ENCODE measurements around the gene TTC39B. TPM values are rescaled to one million over a fixed set of nuclear protein-coding genes. Genes with fewer than 3 reads are reported as not detected.

The TTC39B gene
- total RNA-seq, 1 donor from 2014 or later = 8.5 TPM

DNA sequence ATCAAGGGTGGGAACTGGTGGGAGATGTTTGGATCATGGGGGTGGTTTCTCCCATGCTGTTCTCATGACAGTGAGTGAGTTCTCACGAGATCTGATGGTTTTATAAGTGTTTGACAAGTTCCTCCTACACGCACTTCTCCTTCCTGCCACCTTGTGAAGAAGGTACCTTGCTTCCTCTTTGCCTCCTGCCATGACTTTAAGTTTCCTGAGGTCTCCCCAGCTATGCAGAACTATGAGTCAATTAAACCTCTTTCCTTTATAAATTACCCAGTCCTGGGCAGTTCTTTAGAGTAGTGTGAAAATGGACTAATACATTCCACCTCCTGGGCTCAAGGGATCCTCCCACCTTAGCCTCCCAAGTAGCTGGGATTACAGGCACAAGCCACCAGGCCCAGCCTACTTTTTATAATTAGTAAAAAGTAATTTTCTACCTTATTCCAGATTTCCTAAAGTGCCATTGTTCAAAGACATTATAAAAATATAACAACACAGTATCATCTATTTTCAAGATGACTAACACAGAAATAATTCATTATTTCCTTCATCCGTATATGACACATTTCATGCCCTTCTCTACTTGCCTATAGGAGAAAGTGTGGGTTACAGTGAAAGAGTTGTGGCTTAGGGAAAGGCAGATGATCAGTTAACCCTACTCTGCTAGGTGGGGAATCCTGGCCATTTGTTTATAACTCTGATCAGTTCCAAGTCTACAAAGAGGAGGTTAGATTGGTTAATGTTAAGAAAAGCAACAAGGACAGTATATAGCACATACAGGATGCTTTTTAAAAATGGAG is 99.9 kb downstream of the TTC39B start:
- Mint-ChIP-seq H3K36me3 (peaks cover 3% of the 10 kb centered on the region), H3K9me3 (no peaks in the 10 kb centered on the region), H3K4me3 (no peak overlapping the region), H3K27me3 (no peaks in the 10 kb centered on the region), H3K4me1 (ENCODE audit: unreplicated experiment) (peaks cover 15% of the 10 kb centered on the region), H3K27ac (no peak overlapping the region)
- DNase-seq (ENCODE audit: extremely low spot score, unreplicated experiment) = no peak
- TF ChIP-seq, protein P1, sequence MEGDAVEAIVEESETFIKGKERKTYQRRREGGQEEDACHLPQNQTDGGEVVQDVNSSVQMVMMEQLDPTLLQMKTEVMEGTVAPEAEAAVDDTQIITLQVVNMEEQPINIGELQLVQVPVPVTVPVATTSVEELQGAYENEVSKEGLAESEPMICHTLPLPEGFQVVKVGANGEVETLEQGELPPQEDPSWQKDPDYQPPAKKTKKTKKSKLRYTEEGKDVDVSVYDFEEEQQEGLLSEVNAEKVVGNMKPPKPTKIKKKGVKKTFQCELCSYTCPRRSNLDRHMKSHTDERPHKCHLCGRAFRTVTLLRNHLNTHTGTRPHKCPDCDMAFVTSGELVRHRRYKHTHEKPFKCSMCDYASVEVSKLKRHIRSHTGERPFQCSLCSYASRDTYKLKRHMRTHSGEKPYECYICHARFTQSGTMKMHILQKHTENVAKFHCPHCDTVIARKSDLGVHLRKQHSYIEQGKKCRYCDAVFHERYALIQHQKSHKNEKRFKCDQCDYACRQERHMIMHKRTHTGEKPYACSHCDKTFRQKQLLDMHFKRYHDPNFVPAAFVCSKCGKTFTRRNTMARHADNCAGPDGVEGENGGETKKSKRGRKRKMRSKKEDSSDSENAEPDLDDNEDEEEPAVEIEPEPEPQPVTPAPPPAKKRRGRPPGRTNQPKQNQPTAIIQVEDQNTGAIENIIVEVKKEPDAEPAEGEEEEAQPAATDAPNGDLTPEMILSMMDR (conservative IDR thresholded peaks at IDR 0.05) = no peak

DNA sequence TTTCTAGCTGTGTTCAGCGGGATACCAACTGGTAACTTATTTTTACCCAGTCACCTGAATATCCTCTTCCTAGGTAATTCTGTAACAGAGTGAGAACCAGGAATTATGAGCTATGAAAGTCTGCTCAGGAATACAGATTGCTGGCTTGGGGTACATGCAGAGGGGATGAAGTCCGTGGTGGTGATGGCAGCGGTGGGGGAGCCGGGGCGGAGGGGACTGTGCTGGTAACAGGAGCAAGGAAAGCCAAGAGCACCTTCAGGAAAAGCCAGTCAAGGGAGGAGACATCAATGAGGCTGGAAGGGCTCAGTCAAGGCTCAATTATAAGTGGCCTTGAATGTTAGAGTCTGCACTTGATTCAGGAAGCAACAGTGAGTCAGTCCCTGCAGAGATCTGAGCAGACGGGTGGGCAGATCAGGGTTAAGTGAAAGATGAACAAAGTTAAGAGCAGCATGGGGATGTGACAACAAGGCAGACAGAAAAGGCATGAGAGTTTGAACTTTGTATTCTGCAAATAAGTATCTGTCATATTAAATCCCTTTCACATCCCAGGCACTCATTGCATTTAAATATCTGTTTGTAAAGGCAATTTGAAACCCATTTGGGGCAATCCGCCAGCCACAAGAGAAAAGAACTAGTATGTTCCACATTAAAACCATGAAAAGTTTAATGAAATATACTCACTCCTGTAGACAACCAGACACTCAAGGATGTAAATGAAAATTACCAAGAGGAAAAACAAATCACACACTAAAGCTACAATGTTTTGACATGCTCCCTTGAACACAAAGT is 101.2 kb downstream of the TTC39B start:
- Mint-ChIP-seq H3K27me3 (no peaks in the 10 kb centered on the region), H3K4me3 (no peak overlapping the region), H3K27ac (no peak overlapping the region), H3K4me1 (ENCODE audit: unreplicated experiment) (peaks cover 9% of the 10 kb centered on the region), H3K36me3 (peaks cover 3% of the 10 kb centered on the region), H3K9me3 (no peaks in the 10 kb centered on the region)
- no peak for DNase-seq (ENCODE audit: extremely low spot score, unreplicated experiment)
- TF ChIP-seq, protein P1 (conservative IDR thresholded peaks at IDR 0.05) = no peak

DNA sequence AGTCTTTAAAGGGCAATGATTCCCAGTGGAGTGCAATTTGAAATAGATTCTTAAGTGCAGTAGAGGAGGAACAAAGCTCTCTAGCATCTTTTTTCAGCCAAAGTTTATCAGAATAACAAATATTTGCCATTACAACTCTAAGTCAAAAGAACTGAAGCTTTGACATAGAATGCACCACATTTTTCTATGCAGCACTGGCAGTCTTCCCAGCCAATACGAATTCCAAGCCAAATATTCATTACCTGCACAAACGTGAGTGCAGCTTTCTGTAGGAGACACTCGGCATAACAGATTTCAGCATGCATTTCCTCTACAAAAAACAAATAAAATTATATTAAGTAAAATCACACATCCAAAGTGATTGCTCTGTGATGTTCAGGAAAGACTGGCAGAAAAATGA is 103.4 kb downstream of the TTC39B start:
- TF ChIP-seq, protein P1 (conservative IDR thresholded peaks at IDR 0.05) = no peak
- DNase-seq (ENCODE audit: extremely low spot score, unreplicated experiment) = no peak
- Mint-ChIP-seq H3K9me3 (no peaks in the 10 kb centered on the region), H3K4me3 (no peak overlapping the region), H3K27me3 (no peaks in the 10 kb centered on the region), H3K27ac (no peak overlapping the region), H3K4me1 (ENCODE audit: unreplicated experiment) (peaks cover 9% of the 10 kb centered on the region), H3K36me3 (peaks cover 3% of the 10 kb centered on the region)

DNA sequence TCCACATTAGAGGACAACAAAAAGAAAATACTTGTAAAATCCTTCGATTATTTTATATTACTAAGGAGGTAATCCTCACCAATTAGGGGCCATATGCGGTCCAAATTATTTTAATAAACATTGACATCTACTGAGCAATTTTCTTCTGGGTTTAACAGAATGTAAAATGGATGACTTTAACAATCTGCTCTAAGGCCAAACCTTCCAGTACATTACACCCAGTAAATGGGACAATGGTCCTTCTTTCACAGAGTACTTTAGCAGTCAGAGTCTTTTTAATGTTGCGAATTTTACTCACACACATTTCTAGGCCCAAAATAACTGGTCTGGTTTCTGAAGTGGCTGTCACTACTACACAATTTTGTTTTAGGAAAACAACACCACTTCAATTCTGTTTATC is 106.9 kb downstream of the TTC39B start:
- H3K4me3 Mint-ChIP-seq = no peak overlapping the region
- peaks cover 5% of the 10 kb centered on the region for H3K9me3 Mint-ChIP-seq
- no peak overlapping the region for H3K27ac Mint-ChIP-seq
- TF ChIP-seq, protein P1 (conservative IDR thresholded peaks at IDR 0.05) = no peak
- no peaks in the 10 kb centered on the region for H3K27me3 Mint-ChIP-seq
- H3K4me1 Mint-ChIP-seq (ENCODE audit: unreplicated experiment) = no peaks in the 10 kb centered on the region
- DNase-seq (ENCODE audit: extremely low spot score, unreplicated experiment) = no peak
- no peaks in the 10 kb centered on the region for H3K36me3 Mint-ChIP-seq

DNA sequence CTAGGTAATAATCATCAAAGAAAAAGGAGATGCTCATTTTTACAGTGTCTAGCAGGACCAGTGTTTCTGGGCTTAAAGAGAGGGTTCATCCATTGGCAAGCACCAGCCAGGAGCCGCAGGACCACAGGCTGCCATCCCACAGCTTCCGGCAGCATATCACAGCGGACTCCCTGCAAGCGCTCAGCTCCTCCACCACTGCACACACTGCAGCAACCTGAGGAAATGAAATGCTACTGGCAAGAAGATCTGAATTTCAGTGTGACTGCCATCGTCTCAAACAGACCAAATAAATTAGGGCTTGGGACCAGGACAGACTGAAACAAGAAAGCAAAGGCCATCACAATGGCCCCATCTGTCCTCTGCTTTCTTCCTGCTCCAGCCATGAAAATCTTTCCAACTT is 114.2 kb downstream of the TTC39B start:
- H3K4me3 Mint-ChIP-seq = no peak overlapping the region
- peaks cover 16% of the 10 kb centered on the region for H3K4me1 Mint-ChIP-seq (ENCODE audit: unreplicated experiment)

More for the DNA sequence above, 114.2 kb downstream of the TTC39B start:
- peaks cover 5% of the 10 kb centered on the region for H3K9me3 Mint-ChIP-seq
- H3K36me3 Mint-ChIP-seq = peaks cover 9% of the 10 kb centered on the region
- no peak overlapping the region for H3K27ac Mint-ChIP-seq
- no peaks in the 10 kb centered on the region for H3K27me3 Mint-ChIP-seq
- no peak for DNase-seq (ENCODE audit: extremely low spot score, unreplicated experiment)
- TF ChIP-seq, protein P1 (conservative IDR thresholded peaks at IDR 0.05) = no peak

All from type B pancreatic cell (in vitro differentiated cells).